GM12892 (cell line): ENCODE measurements around the gene ABCB9.
"Not testable (repeated sequence)": the region's sequence is repeated elsewhere in the genome, so short reads cannot be mapped to it uniquely, and the experiment has no call there.

Experiments
- DNase-seq: peaks from one replicate; pipeline ENCODE4 v3.0.0; 2011; ENCODE audit not compliant: insufficient read length
- FAIRE-seq: peaks from 2 replicates; lab custom pipeline; 2011; peaks lifted over from hg19 to GRCh38; lab: Jason Lieb, UNC
- POLR2A ChIP-seq: IDR thresholded peaks from 2 replicates; pipeline ENCODE4 v1.6.1; 2011; ENCODE audit warnings: low read depth, low read length, control low read depth
- POLR2AphosphoS5 ChIP-seq: IDR thresholded peaks from 2 replicates; pipeline ENCODE4 v1.6.1; 2011; ENCODE audit warnings: low read depth, low read length, control low read depth
- TAF1 ChIP-seq: IDR thresholded peaks from 2 replicates; pipeline ENCODE4 v1.6.1; 2011; ENCODE audit warnings: low read depth, mild to moderate bottlenecking, control low read depth, low read length, borderline replicate concordance

ABCB9 gene

GRCh38 chr12:122951979-122952892 is 14.0 kb downstream of the ABCB9 start:
- DNase-seq (peak; percentile 76), FAIRE-seq (peak; percentile 95)
- TF ChIP-seq TAF1 (no peak), POLR2A (no peak), POLR2AphosphoS5 (no peak)

- FAIRE-seq (no peak), DNase-seq (no peak)
- TF ChIP-seq POLR2A (no peak), TAF1 (no peak), POLR2AphosphoS5 (no peak)
These were observed 14.9 kb downstream of the ABCB9 start for GRCh38 chr12:122951406-122951805.

GRCh38 chr12:122949816-122950675 is 16.2 kb downstream of the ABCB9 start:
- no peak for TF ChIP-seq TAF1
- TF ChIP-seq POLR2AphosphoS5, result no peak
- no peak for TF ChIP-seq POLR2A
- FAIRE-seq (no peak), DNase-seq (no peak)

- DNase-seq (no peak), FAIRE-seq (no peak)
- TF ChIP-seq POLR2A, result no peak
- TF ChIP-seq POLR2AphosphoS5, result no peak
- TF ChIP-seq TAF1, result no peak
These were observed 16.9 kb downstream of the ABCB9 start for GRCh38 chr12:122949405-122949804.

GRCh38 chr12:122948605-122949004 is 17.7 kb downstream of the ABCB9 start:
- DNase-seq (no peak), FAIRE-seq (no peak)
- TF ChIP-seq TAF1 (no peak), POLR2A (no peak), POLR2AphosphoS5 (no peak)

- FAIRE-seq (no peak), DNase-seq (no peak)
- TF ChIP-seq POLR2AphosphoS5 (no peak), TAF1 (no peak), POLR2A (no peak)
These were observed 18.9 kb downstream of the ABCB9 start for GRCh38 chr12:122947352-122947792.

- FAIRE-seq (peak; percentile 95), DNase-seq (peak; percentile 61)
- TF ChIP-seq POLR2AphosphoS5, result no peak
- TF ChIP-seq TAF1, result no peak
- TF ChIP-seq POLR2A, result no peak
These were observed 19.4 kb downstream of the ABCB9 start for GRCh38 chr12:122946690-122947341.

- DNase-seq (no peak), FAIRE-seq (no peak)
- TF ChIP-seq POLR2AphosphoS5 (no peak), TAF1 (no peak), POLR2A (no peak)
These were observed 21.4 kb downstream of the ABCB9 start for GRCh38 chr12:122944605-122945592.

- no peak for FAIRE-seq
- TF ChIP-seq TAF1, result no peak
- no peak for TF ChIP-seq POLR2A
- no peak for TF ChIP-seq POLR2AphosphoS5
These were observed 23.1 kb downstream of the ABCB9 start for GRCh38 chr12:122943196-122943595.

GRCh38 chr12:122942637-122943036 is 23.6 kb downstream of the ABCB9 start:
- FAIRE-seq (no peak), DNase-seq (no peak)
- TF ChIP-seq POLR2AphosphoS5 (no peak), POLR2A (no peak), TAF1 (no peak)

More at GRCh38 chr12:122943196-122943595, 23.1 kb downstream of the ABCB9 start:
- no peak for DNase-seq

- DNase-seq, FAIRE-seq: not testable (repeated sequence)
These were observed 24.9 kb downstream of the ABCB9 start for GRCh38 chr12:122941351-122941750.
